HepG2 (cell line): ENCODE data around the gene TBCB.
"Not testable (repeated sequence)": the region's sequence is repeated elsewhere in the genome, so short reads cannot be mapped to it uniquely, and the experiment has no call there.

Experiments
- ARNT2 ChIP-seq: sonication (generic); formaldehyde crosslinking; IDR thresholded peaks from 2 replicates; pipeline ENCODE4 v1.8.0; 2022; ENCODE audit warnings: mild to moderate bottlenecking, low read depth, missing genetic modification reagents, moderate library complexity
- CREB1 ChIP-seq, 2 experiments: fragments of 450-650 bp in 1 of 2; IDR thresholded peaks; 2 replicates each; pipeline ENCODE4 v1.6.1; 2016 to 2017; ENCODE audit warnings: control low read depth in 1 of 2, mild to moderate bottlenecking in 1 of 2, missing compliant biosample characterization in 1 of 2, missing genetic modification characterization in 1 of 2
- EZH2 ChIP-seq: conservative IDR thresholded peaks from 2 replicates; pipeline ENCODE4 v1.6.1; 2012; ENCODE audit warnings: mild to moderate bottlenecking, low read depth, low read length, moderate library complexity
- FOXA1 ChIP-seq, 2 experiments: fragments of 450-650 bp in 1 of 2; sonication (generic) in 1 of 2; formaldehyde crosslinking in 1 of 2; IDR thresholded peaks; 2 replicates each; pipeline versions ENCODE4 v1.4.0 to v1.6.1; 2016 to 2020; ENCODE audit warnings: missing genetic modification reagents in 1 of 2
- FOXA3 ChIP-seq: IDR thresholded peaks from 2 replicates; pipeline ENCODE4 v1.6.1; 2016; ENCODE audit warnings: missing genetic modification reagents, missing compliant biosample characterization
- ISX ChIP-seq: sonication (generic); formaldehyde crosslinking; conservative IDR thresholded peaks from 2 replicates; pipeline ENCODE4 v1.5.0; 2020; ENCODE audit warnings: missing genetic modification reagents
- JUND ChIP-seq: sonication (generic); formaldehyde crosslinking; IDR thresholded peaks from 2 replicates; pipeline ENCODE4 v1.8.0; 2022; ENCODE audit warnings: mild to moderate bottlenecking, missing genetic modification reagents
- PCBP2 ChIP-seq: fragments of 200-400 bp; formaldehyde crosslinking; optimal IDR thresholded peaks from 2 replicates; pipeline ENCODE3; 2018; ENCODE audit warnings: low read length, low read depth; ENCODE audit not compliant: poor library complexity, severe bottlenecking
- SETDB1 ChIP-seq: sonication (generic); formaldehyde crosslinking; IDR thresholded peaks from 2 replicates; pipeline ENCODE4 v1.5.1; 2020; ENCODE audit warnings: missing genetic modification reagents, mild to moderate bottlenecking, borderline replicate concordance
- THYN1 ChIP-seq: sonication (generic); formaldehyde crosslinking; IDR thresholded peaks from 2 replicates; pipeline ENCODE4 v1.8.1; 2023; ENCODE audit warnings: low read depth, mild to moderate bottlenecking, moderate library complexity, missing genetic modification reagents, borderline replicate concordance
- ZNF160 ChIP-seq: sonication (generic); formaldehyde crosslinking; IDR thresholded peaks from 2 replicates; pipeline ENCODE4 v1.8.0; 2022; ENCODE audit warnings: mild to moderate bottlenecking, inconsistent platforms, missing genetic modification reagents
- ZNF766 ChIP-seq: sonication (generic); formaldehyde crosslinking; IDR thresholded peaks from 2 replicates; pipeline ENCODE4 v1.5.0; 2020; ENCODE audit warnings: missing genetic modification reagents, borderline replicate concordance
- TF ChIP-seq, protein P1 (sequence below): sonication (generic); formaldehyde crosslinking; IDR thresholded peaks from 2 replicates; pipeline ENCODE4 v1.4.0; 2020; ENCODE audit warnings: mild to moderate bottlenecking, missing genetic modification reagents
- TF ChIP-seq, protein P2 (sequence below): sonication (generic); formaldehyde crosslinking; IDR thresholded peaks from 2 replicates; pipeline ENCODE4 v1.5.0; 2020; ENCODE audit warnings: mild to moderate bottlenecking, missing genetic modification reagents, moderate library complexity

DNA sequence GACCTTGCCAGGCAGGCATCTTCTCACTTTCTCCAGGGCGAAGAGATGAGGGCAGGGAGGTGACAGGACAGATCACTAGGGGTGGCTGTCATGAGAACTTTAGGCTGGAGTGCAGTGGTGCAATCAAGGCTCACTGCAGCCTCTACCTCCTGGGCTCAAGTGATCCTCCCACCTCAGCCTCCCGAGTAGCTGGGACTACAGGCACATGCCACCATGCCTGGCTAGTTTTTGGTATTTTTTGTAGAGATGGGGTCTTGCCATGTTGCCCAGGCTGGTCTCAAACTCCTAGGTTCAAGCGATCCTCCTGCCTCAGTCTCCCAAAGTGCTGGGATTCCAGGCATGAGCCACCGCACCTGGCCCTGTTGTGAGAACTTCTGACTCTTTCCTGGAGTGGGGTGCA, 19.6 kb downstream of the TBCB start:
- TF ChIP-seq SETDB1 (CRISPR knock-in tag); THYN1 (CRISPR knock-in tag); ARNT2 (CRISPR knock-in tag); ZNF766 (CRISPR knock-in tag); FOXA3 (CRISPR knock-in tag); JUND (CRISPR knock-in tag); ISX (CRISPR knock-in tag); FOXA1 (IDR thresholded peaks at IDR 0.05); FOXA1 (CRISPR knock-in tag; IDR thresholded peaks at IDR 0.05); CREB1 (IDR thresholded peaks at IDR 0.05); CREB1 (CRISPR knock-in tag; IDR thresholded peaks at IDR 0.05); EZH2; PCBP2; ZNF160 (CRISPR knock-in tag): not testable (repeated sequence)
- TF ChIP-seq, protein P1, sequence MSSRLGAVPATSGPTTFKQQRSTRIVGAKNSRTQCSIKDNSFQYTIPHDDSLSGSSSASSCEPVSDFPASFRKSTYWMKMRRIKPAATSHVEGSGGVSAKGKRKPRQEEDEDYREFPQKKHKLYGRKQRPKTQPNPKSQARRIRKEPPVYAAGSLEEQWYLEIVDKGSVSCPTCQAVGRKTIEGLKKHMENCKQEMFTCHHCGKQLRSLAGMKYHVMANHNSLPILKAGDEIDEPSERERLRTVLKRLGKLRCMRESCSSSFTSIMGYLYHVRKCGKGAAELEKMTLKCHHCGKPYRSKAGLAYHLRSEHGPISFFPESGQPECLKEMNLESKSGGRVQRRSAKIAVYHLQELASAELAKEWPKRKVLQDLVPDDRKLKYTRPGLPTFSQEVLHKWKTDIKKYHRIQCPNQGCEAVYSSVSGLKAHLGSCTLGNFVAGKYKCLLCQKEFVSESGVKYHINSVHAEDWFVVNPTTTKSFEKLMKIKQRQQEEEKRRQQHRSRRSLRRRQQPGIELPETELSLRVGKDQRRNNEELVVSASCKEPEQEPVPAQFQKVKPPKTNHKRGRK (CRISPR knock-in tag) = not testable (repeated sequence)
- TF ChIP-seq, protein P2, sequence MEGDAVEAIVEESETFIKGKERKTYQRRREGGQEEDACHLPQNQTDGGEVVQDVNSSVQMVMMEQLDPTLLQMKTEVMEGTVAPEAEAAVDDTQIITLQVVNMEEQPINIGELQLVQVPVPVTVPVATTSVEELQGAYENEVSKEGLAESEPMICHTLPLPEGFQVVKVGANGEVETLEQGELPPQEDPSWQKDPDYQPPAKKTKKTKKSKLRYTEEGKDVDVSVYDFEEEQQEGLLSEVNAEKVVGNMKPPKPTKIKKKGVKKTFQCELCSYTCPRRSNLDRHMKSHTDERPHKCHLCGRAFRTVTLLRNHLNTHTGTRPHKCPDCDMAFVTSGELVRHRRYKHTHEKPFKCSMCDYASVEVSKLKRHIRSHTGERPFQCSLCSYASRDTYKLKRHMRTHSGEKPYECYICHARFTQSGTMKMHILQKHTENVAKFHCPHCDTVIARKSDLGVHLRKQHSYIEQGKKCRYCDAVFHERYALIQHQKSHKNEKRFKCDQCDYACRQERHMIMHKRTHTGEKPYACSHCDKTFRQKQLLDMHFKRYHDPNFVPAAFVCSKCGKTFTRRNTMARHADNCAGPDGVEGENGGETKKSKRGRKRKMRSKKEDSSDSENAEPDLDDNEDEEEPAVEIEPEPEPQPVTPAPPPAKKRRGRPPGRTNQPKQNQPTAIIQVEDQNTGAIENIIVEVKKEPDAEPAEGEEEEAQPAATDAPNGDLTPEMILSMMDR (CRISPR knock-in tag) = not testable (repeated sequence)
